Muscle layer of duodenum (tissue), 2 donors: Measurements from ENCODE around the gene FTCD.

Experiments
- H3K27ac ChIP-seq: one replicate; pipeline ENCODE4 v1.7.0; 2013; ENCODE audit warnings: mild to moderate bottlenecking, low read length
- H3K27me3 ChIP-seq: one replicate; pipeline ENCODE4 v1.7.0; 2013; ENCODE audit warnings: low read depth, mild to moderate bottlenecking, control low read depth, low read length
- H3K36me3 ChIP-seq, 2 donors: one replicate each; pipeline ENCODE4 v1.7.0; 2013; ENCODE audit warnings: low read length in 2 of 2, control low read depth in 1 of 2, mild to moderate bottlenecking in 1 of 2; ENCODE audit not compliant: insufficient read depth in 2 of 2, control insufficient read depth in 1 of 2
- H3K4me1 ChIP-seq, 2 donors: one replicate each; pipeline ENCODE4 v1.7.0; 2013; ENCODE audit warnings: low read length in 2 of 2, mild to moderate bottlenecking in 2 of 2, control low read depth in 1 of 2, moderate library complexity in 1 of 2; ENCODE audit not compliant: insufficient read depth in 2 of 2, control insufficient read depth in 1 of 2
- H3K4me3 ChIP-seq, 2 donors: one replicate each; pipeline ENCODE4 v1.7.0; 2013; ENCODE audit warnings: low read length in 2 of 2, low read depth in 1 of 2, mild to moderate bottlenecking in 1 of 2
- H3K9me3 ChIP-seq, 2 donors: one replicate each; pipeline ENCODE4 v1.7.0; 2013; ENCODE audit warnings: low read length in 2 of 2, control low read depth in 1 of 2, mild to moderate bottlenecking in 1 of 2; ENCODE audit not compliant: control insufficient read depth in 1 of 2
- donor health status: healthy.

FTCD gene

GRCh38 chr21:46120301-46121285 lies 34.8 kb downstream of the FTCD start:
- Histone ChIP-seq H3K27ac (no peak overlapping the region), H3K36me3 (peaks cover 28 to 98% of the 10 kb centered on the region in 2 donors), H3K9me3 (no peaks in the 10 kb centered on the region), H3K27me3 (no peaks in the 10 kb centered on the region), H3K4me1 (no peaks in the 10 kb centered on the region), H3K4me3 (no peak overlapping the region)

GRCh38 chr21:46119637-46120271 lies 35.6 kb downstream of the FTCD start:
- Histone ChIP-seq H3K36me3 (peaks cover 28 to 98% of the 10 kb centered on the region in 2 donors), H3K4me1 (no peaks in the 10 kb centered on the region), H3K27me3 (no peaks in the 10 kb centered on the region), H3K27ac (no peak overlapping the region), H3K4me3 (no peak overlapping the region), H3K9me3 (no peaks in the 10 kb centered on the region)

DNA sequence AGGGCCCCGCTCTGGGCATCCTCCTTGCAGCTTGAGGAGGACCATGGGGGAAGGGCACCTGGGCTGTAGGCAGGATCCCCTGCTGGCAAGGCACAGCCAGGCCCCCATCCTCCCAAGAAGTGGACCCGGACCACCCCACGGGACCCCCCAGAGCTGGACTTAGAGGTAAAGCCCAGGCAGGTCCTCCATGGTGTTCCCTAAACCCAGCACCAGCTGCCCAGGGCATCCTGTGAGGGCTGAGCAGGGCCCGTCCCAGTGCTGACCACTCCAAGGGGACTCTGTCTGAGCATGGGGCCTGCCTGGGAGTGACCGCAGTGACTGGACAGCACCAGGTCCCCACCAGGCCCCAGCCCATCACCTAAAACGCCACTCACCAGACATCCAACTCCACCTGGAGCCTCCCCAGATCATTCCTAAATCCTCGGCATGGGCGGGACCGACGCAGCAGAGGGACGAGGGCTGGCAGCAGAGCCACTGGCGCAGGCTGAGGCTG lies 36.2 kb downstream of the FTCD start:
- no peak overlapping the region for H3K27ac ChIP-seq

GRCh38 chr21:46118316-46119143 lies 36.8 kb downstream of the FTCD start:
- no peak overlapping the region for H3K4me3 ChIP-seq
- H3K27me3 ChIP-seq = no peaks in the 10 kb centered on the region
- H3K36me3 ChIP-seq = peaks cover 37 to 96% of the 10 kb centered on the region in 2 donors
- H3K9me3 ChIP-seq = no peaks in the 10 kb centered on the region
- no peaks in the 10 kb centered on the region for H3K4me1 ChIP-seq
- no peak overlapping the region for H3K27ac ChIP-seq

More for the DNA sequence above, 36.2 kb downstream of the FTCD start:
- H3K4me3 ChIP-seq = no peak overlapping the region
- H3K4me1 ChIP-seq = no peaks in the 10 kb centered on the region
- H3K27me3 ChIP-seq = no peaks in the 10 kb centered on the region
- no peaks in the 10 kb centered on the region for H3K9me3 ChIP-seq
- peaks cover 34 to 97% of the 10 kb centered on the region in 2 donors for H3K36me3 ChIP-seq

DNA sequence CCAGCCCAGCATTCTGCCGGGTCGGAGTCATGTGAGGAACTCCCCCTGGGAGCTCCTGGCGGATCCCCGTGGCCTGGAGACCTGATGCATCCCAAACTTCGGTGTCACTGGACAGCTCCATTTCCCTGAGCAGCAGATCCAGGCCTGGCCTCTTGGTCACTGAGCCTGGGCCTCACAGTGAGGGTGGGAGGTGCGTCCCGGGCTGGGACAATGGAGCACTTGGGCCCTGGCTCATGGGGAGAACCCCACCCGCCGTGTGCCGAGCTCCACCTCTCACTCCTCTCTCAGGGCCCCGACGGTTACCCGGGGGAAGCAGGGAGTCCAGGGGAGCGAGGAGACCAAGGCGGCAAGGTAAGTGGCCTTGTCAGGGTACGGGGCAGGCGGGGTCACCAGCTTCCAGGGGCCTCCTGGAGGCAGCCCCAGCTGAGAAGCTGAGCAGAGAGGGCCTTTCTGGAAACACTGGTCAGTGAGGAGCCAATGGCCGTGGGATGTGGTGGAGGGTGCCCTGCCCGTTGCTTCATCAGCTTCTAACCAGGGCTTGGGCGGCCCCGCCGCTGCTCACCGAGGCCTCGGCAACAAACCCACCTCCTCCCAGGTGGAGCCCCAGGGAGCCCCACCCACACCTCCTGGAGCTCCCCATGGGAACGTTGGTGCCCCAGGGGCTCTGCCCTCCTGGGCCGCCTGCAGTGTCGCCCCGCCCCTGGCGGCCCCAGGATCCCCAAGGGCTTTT lies 37.6 kb downstream of the FTCD start:
- Histone ChIP-seq H3K27ac (no peak overlapping the region), H3K27me3 (no peaks in the 10 kb centered on the region), H3K9me3 (no peaks in the 10 kb centered on the region), H3K4me1 (no peaks in the 10 kb centered on the region), H3K4me3 (no peak overlapping the region), H3K36me3 (peaks cover 39 to 97% of the 10 kb centered on the region in 2 donors)

DNA sequence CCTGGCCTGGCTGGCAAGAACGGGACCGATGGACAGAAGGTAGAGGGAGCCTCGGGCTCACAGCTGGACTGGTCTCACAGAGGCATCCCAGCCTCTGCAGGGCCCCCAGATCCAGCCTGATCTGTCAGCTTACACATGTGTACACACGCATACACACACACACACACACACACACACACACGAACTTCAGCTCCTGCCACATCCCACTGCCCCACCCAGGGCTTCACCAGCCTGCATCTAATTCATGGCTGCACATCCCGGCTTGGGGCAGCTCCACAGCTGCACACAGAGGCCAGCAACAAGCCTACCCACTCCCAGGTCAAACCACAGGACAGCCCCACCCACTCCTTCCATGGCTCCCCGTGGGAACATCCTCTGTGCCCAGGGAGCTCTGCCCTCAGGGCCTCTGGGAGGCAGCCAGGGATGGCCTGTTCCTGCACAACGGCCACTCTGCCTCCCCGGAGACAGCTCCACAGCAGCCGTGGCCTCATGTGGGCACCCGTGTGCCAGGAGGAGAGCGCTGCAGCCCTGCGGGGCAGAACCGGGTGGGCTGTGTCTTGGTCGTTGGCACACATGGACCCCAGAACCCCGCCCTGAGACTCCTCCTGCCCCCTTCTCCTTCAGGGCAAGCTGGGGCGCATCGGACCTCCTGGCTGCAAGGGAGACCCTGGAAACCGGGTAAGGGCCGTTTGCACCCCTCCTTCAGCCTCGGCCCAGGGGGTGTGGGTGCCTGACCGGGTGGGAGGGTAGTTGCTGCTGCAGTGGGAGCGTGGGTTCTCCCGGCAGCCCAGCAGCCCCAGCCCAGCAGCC lies 38.4 kb downstream of the FTCD start:
- Histone ChIP-seq H3K27ac (no peak overlapping the region), H3K9me3 (no peaks in the 10 kb centered on the region), H3K4me3 (no peak overlapping the region), H3K27me3 (no peaks in the 10 kb centered on the region), H3K36me3 (peaks cover 32 to 97% of the 10 kb centered on the region in 2 donors), H3K4me1 (no peaks in the 10 kb centered on the region)

GRCh38 chr21:46116189-46116775 lies 39.1 kb downstream of the FTCD start:
- no peak overlapping the region for H3K4me3 ChIP-seq
- H3K9me3 ChIP-seq = no peaks in the 10 kb centered on the region
- no peak overlapping the region for H3K27ac ChIP-seq
- H3K36me3 ChIP-seq = peaks cover 31 to 92% of the 10 kb centered on the region in 2 donors
- no peaks in the 10 kb centered on the region for H3K4me1 ChIP-seq
- no peaks in the 10 kb centered on the region for H3K27me3 ChIP-seq

DNA sequence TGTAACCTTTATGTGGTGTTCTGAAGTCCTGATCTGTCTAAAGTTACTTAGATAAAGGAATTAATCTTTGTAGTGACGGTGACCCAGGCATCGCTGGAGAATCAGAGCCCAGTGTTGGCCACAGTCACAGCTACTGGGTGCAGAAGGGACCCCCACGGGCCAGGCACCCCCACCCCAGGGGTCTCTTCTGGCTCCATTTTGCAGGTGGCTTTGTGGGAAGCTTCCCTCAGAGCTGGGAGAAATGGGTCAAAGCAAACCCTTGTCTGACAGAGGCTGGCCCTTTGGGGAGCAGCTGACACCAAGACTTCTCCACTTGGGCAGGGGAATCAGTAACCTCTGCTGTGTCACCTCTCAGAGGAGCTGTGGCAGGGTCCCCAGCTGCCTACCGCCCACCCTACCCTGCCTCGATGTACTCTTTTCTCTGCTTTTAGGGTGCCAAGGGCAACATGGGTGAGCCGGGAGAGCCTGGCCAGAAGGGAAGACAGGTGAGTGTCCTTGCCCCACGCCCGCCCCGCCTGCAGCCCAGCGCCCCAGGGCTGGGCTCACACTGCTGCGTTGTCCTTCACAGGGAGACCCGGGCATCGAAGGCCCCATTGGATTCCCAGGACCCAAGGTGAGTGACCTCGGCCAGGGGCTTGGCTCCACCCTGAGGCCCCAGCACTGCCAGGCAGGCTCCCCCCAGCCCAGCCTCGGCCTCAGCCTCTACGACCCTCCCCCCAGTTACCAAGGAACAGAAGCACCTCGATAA lies 39.8 kb downstream of the FTCD start:
- peaks cover 0 to 5% of the 10 kb centered on the region in 2 donors for H3K4me1 ChIP-seq
- H3K4me3 ChIP-seq = no peak overlapping the region
- H3K36me3 ChIP-seq = peaks cover 27 to 86% of the 10 kb centered on the region in 2 donors
- no peaks in the 10 kb centered on the region for H3K9me3 ChIP-seq
- no peaks in the 10 kb centered on the region for H3K27me3 ChIP-seq
- H3K27ac ChIP-seq = no peak overlapping the region

DNA sequence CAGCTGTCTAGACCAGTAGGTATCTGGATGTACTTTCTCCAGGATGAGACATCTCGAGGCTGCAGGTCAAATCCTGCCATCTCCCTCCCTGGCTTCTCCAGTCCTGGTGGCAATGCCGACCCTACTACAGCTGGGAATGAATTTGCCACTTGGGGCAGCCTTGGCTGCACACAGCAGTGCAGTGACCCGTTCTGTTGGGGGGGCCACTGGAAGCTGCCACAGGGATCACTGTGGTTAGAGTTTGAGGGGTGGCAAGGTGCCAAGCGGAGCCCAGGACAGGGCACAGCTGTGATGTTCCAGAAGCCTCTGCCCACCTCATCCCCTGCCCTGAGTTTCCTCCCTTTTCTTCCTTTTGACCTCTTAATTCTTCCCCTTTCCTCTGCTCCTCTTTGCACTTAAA lies 40.4 kb downstream of the FTCD start:
- Histone ChIP-seq H3K9me3 (no peaks in the 10 kb centered on the region), H3K36me3 (peaks cover 27 to 79% of the 10 kb centered on the region in 2 donors), H3K27me3 (no peaks in the 10 kb centered on the region), H3K27ac (no peak overlapping the region), H3K4me1 (peaks cover 0 to 11% of the 10 kb centered on the region in 2 donors), H3K4me3 (no peak overlapping the region)
